GM04504 (cell line): ENCODE results near the gene HIVEP2.

ENCODE experiments used
- DNase-seq: peaks from one replicate; pipeline ENCODE4 v3.0.0-alpha.2; 2012; ENCODE audit warnings: low read depth

HIVEP2 gene

GRCh38 chr6:142887517-142887916 lies 57.5 kb downstream of the HIVEP2 start:
- DNase-seq: no peak

GRCh38 chr6:142886431-142887170 lies 58.4 kb downstream of the HIVEP2 start:
- DNase-seq: no peak

GRCh38 chr6:142885182-142885867 lies 59.7 kb downstream of the HIVEP2 start:
- DNase-seq: peak; percentile 83

GRCh38 chr6:142884214-142885035 lies 60.6 kb downstream of the HIVEP2 start:
- no peak for DNase-seq

- DNase-seq: no peak
These were observed 62.0 kb downstream of the HIVEP2 start for GRCh38 chr6:142883011-142883410.

GRCh38 chr6:142881761-142882160 lies 63.2 kb downstream of the HIVEP2 start:
- no peak for DNase-seq

- DNase-seq: no peak
These were observed 63.7 kb downstream of the HIVEP2 start for GRCh38 chr6:142881290-142881689.

GRCh38 chr6:142880201-142880600 lies 64.8 kb downstream of the HIVEP2 start:
- DNase-seq: no peak

GRCh38 chr6:142879527-142879926 lies 65.4 kb downstream of the HIVEP2 start:
- DNase-seq: no peak

- DNase-seq: no peak
These were observed 65.9 kb downstream of the HIVEP2 start for GRCh38 chr6:142879076-142879475.

GRCh38 chr6:142878407-142878806 lies 66.6 kb downstream of the HIVEP2 start:
- no peak for DNase-seq

- no peak for DNase-seq
These were observed 70.3 kb downstream of the HIVEP2 start for GRCh38 chr6:142874676-142875075.

- DNase-seq: no peak
These were observed 72.6 kb downstream of the HIVEP2 start for GRCh38 chr6:142872376-142872775.

GRCh38 chr6:142871910-142872331 lies 73.1 kb downstream of the HIVEP2 start:
- DNase-seq: peak; percentile 85

GRCh38 chr6:142870787-142871415 lies 74.1 kb downstream of the HIVEP2 start:
- DNase-seq: no peak

GRCh38 chr6:142868917-142869316 lies 76.1 kb downstream of the HIVEP2 start:
- no peak for DNase-seq

GRCh38 chr6:142867988-142868812 lies 76.8 kb downstream of the HIVEP2 start:
- DNase-seq: no peak

- no peak for DNase-seq
These were observed 77.6 kb downstream of the HIVEP2 start for GRCh38 chr6:142867355-142867801.

GRCh38 chr6:142863981-142864380 lies 81.0 kb downstream of the HIVEP2 start:
- no peak for DNase-seq

- DNase-seq: no peak
These were observed 83.3 kb downstream of the HIVEP2 start for GRCh38 chr6:142861711-142862110.

- DNase-seq: no peak
These were observed 84.5 kb downstream of the HIVEP2 start for GRCh38 chr6:142860498-142860897.
